ENCODE results near the gene FBLN2.

The FBLN2 gene

DNA sequence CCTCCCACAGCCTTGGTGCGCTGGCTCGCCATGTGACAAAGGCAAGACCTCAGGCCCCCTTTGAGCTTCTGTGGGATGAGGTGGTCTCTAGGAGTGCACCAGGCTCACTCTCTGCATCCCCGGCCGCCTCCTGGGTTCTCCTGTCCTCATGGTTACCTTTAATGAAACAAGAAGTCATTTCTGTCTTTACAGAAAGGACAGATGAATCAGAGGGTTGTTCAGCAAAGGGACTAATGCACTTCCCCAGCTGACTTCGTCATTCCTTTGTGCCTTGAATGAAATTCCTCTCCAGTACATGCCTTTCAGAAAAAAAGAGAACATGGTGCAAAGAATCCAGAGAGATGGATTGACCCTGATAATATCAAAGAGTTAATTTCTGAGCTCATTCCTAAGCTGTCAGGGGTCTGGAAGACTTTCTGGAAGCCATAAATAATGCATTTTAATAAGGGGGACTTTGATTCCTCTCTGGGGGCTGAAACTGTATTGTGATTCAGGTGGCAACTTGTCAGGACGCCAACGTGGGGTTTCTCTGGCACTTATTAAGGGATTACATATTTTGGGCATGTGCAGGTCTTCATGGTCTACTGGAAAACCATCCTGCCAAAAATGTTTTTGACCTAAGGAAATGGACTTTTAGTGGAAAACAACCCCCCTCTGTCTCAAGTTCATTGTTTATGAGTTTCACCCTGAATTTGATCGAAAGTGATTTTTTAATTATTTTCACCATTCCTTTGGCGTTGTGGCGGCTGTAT is 122.7 kb downstream of the FBLN2 start:
- no peak for DNase-seq

DNA sequence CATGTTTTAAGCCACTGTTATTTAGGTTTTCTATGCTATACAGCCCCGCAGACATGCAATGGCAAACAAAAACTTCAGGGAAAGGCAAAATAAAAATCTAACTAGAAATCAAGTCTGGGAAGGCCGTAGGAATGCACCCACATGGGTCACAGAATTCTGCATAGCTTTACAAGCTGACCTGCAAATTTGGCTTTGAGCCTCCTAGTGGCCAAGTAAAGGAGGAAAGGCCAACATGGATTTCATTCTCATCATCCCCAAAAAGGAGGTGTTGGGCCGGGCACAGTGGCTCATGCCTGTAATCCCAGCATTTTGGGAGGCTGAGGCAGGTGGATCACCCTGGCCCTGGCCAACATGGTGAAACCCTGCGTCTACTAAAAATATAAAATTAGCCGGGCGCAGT is 124.3 kb downstream of the FBLN2 start:
- DNase-seq = no peak

DNA sequence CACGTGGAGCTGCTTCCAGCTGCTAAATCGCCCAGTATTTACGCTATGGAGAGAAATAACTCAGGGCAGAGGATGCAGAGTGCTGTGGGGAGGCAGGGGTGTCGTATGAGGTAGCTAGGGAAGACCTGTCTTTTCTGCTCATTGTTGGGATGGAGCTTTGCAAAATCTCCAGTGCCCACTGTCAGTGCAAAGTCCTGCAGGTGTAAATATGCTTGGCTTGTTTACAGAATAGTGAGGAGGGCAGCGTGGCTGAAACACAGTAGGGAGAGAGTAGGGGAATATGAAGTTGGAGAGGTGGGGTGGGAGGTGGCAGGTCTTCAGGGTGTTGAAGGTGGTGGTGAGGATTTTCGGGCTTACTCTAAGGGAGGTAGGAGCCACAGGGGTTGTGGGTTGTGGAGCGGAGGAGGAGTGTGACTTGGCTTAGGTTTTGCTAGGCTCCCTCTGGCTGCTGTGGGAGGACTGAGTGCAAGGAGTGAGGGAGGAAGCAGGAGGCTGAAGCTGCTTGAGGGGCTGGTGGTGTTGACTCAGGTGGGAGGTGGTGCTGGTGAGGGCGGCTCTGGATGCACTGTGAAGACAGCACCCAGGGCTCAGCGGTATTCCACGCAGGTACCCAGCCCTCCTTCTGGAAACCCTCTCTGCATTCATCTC is 125.7 kb downstream of the FBLN2 start:
- no peak for DNase-seq

DNA sequence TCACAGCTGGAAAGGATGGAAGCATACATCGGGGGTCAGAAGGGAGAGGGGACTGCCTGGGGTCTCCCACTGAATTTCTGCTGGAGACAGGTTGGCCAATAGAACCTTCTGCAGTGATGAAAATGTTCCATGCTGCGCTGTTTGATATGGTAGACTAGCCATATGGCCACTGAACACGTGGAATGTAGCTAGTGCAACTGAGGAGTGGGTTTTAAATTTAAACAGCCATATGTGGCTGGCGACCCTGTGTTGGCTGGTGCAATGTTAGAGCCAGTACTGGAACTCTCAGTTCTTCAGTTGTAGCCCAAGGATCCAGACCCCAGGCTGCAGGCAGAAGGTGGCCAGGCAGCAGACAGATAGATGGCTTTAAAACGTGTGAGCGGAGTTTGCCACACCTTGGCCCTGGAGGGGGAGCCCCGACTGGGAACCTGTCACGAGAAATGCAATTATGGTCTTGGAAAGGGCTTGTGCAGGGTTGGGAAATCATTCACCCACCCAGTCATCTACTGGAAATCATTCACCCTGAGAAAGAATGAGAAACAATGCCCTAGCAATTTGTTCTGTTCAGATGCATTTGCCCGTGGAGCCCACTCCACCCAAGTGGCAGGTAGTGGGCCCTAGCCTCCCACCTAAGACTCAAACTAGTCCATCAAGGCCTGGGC is 127.6 kb downstream of the FBLN2 start:
- DNase-seq = no peak

DNA sequence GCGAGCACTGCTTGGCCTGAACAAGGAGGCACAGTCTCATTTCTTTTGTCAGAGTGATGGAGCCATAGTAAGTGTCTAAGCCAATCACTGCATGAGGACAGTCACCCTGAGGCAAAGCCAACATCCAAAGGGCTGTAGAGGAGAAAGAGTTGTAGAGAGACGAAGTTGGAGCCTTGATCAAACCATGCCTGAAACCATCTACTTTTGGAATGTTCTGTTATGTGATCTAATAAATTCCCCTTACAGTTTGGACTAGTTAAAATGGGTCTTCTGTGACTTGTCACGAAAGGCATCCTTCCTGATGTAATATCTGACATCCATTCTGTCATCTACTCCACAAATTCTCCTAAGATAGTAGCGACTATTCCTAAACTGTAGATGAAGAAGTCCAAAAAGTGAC is 128.3 kb downstream of the FBLN2 start:
- DNase-seq = no peak

DNA sequence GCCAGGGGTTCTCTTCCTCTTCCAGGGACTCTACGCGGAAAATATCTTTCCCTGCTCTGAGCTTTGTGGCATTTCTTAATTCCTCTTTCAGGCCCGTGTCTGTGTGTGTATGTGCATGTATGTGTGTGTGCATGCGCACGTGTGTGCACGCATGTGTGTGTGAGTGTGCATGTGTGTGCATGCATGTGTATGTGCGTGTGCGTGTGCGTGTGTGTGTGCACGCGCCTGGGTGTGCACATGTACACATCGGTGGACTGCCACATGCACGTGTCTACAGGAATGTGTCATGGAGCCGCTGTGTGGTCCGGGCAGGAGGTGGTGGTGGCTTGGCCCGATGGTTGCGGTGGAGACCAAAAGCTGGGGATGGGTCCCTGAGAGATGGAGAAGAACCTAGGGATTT is 133.0 kb downstream of the FBLN2 start:
- no peak for DNase-seq

DNA sequence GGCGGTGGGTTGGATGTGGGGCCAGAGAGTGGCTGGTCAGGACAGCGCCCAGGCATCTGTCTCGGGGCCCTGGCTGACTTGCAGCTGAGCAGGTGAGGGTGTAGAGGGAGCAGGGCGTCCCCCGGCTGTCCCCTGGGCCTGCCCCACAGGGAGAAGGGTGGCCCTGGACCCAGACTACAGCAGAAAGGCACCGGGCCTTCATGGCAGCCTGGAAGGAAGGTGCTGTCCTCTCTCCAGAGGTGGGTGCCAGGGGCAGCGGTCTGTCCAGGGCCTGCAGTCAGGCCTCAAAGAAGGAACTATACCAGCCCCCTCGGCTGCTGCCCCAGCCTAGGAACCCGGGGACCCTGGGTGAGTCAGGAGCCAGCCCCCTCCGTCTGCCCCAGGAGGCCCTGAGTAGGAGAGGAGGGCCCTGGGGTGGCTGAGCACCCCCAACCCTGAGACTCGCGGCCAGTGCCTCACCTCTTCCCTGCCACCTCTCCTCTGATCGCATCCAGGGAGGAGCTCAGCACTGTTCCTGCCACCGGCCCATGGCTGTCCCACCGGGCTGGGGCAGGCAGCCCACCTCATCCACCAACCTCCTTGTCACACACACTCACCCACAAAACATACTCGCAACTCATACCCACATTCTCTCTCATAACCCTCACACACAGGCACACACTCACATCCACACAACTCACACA is 133.5 kb downstream of the FBLN2 start:
- DNase-seq = no peak

DNA sequence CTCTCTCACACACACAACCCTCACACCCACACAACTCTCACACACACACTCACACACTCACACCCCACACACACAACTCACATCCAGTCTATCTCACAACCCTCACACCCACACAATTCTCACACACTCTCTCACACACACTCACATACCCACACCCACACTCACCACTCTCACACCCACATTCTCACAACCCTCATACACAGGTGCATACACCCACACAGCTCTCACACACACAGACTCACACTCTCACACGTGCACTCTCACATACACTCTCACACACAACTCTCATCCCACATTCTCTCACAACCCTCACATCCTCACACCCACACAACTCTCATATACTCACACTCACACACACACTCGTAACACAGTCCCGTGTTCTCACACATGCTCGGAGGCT is 134.4 kb downstream of the FBLN2 start:
- DNase-seq = no peak

DNA sequence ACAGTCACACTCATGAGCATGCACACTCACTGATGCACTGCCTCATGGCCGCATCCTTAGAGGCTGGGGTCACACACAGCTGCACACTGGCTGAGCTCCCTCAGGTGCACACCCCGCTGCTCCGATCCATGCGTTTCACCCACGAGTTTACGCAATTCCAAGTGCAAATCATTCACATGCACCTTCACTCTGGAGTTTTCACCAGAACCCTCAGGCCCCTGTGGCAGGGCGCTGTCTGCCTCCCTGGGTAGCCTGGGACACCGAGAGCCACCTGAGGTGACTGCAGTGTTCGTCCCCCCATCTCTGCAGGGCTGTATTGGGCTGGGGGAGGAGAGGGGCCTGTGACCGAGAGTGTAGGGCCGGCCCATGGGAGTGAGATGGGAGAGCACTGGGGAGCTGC is 134.8 kb downstream of the FBLN2 start:
- no peak for DNase-seq

DNA sequence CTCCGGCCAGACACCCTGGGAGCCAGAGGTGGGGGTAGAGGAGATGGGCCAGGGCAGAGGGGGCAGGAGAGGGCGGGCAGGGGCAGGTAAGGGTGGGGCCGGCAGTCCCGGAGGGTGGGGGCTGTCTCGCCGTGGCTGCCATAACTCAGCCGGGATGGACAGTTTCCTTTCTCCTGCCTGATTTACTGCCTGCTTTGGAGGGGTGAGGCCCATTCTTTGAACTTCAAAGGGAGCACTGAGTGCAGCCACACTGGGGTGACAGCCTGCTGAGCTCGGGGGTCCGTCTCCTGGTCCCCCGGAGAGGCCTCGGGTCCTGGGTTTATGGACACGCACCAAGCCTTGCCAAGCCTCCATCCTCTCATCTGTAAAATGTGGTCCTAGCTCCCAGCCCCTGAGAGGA is 135.4 kb downstream of the FBLN2 start:
- DNase-seq = no peak

DNA sequence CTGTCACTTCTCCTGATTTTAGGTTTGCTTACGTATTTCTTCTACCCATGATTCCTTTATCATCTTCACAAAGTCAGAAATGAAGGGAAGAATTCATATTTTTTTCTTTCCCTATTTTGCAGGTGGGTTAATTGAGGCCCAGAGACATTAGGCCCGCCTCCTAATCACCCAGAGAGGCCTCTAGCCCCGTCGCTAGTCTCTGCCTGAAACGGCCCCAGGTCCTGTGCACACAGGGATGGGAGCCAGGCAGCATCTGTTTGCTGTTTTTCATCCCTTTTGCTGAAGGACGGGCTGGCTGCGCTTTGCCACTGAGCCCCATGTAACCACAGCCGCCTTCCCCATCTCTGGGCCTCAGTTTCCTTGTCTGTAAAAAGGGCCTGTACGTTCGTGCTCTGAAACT is 135.9 kb downstream of the FBLN2 start:
- no peak for DNase-seq

DNA sequence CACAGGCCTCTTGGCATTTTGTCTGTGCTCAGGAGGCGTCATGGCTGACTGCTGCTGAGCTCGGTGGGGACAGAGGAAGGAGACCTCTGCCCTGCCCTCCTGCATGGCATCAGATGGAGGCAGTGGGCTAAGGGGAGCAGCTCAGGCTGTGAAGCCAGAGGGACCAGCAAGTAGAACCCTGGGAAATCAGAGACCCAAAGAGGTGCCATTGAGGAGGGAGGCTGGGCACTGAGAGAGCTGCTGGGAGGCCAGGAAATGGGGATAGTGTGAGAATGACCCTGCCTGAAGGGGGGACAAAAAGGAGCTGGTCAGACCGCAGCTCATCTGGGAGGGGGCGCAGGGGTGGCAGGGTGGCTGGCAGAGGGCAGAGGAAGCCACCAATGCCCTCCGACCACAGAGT is 136.8 kb downstream of the FBLN2 start:
- DNase-seq = no peak

DNA sequence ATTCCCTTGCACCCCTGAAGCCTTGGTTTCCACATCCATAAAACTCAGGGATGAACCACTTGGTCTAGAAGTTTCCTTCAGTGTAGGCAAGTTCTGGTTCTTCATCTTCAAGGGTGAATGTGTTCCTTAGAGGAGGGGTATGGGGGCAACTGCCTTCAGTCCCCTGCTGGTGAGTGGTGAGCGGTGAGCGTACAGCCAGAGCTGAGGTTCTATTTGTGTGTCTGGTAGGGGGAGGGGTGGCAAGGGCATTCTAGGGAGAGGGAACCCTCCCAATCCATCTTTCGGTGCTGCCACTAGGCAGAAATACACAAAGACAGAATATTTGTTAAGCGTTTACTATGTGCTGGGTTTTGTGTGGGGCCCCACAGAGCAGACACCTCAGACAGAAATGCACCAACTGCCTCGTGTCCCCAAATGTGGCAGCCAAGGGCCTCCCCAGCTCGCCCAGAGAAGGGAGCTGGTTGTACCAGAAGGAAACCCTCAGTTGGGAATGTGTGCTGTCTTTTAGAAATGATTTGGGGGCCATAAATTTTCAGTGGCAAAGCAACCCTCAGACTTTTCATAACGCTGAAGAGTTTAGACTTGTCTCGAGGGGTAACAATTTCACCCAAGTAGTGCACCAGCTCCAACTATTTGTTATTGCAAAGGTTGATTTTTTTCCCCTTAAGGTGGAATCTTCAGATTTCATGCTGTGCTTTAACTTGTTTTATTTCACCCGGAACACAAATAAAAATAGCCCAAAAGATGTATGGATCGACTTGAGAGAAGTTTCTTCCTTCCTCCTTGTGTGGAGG is 137.6 kb downstream of the FBLN2 start:
- DNase-seq = no peak

DNA sequence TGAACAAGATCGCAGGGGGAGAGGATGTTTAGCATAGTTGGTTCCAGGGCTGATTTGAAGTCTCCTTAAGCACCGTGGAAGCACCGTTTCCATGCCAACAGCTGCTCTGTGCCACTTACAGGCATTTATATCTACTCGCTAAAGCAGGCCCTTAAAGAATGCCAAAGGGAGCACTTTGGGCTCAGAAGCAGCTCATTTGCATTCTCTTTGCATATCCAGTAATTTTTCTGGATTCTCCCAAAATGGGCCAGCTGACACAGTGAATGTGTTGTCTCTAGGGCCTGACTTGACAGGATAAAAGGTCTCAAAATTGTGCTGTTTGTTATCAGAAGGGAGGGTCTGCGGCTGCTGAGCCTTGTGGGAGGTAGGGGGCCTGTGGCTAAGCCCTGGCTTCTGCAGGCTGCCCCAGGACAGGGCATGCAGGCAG is 138.6 kb downstream of the FBLN2 start:
- no peak for DNase-seq
